Neural cell (in vitro differentiated cells): Measurements from ENCODE around the gene COLEC12.

Source experiments
- MXI1 ChIP-seq: fragments of 450-650 bp; conservative IDR thresholded peaks from 2 replicates; pipeline ENCODE4 v1.6.1; 2014; ENCODE audit warnings: antibody characterized with exemption, mild to moderate bottlenecking; ENCODE audit not compliant: poor library complexity, severe bottlenecking
- TF ChIP-seq, protein P1 (sequence below): fragments of 450-650 bp; IDR thresholded peaks from 2 replicates; pipeline ENCODE4 v1.5.1; 2014; ENCODE audit warnings: antibody characterized with exemption, mild to moderate bottlenecking, moderate library complexity; ENCODE audit not compliant: poor library complexity, severe bottlenecking

DNA sequence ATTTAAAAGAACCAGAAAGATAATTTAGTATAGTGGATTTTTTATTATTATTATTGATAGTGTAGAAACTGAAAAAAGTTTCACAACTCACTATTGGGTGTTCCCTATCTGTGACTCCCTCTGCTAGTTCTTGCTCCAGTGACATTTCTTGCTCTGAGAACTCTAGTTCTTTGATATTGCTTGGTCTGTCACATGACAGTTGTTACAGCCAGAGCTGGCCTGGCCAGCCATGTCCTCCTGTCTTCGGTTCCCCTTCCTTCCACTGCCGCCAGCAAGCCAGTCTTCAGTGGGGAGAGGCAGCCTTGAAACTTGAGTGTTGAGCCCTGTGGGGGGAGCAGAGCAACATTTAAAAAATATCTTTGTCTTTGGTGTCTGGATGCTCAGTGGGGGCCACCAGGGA lies 225.0 kb downstream of the COLEC12 start:
- TF ChIP-seq, protein P1, sequence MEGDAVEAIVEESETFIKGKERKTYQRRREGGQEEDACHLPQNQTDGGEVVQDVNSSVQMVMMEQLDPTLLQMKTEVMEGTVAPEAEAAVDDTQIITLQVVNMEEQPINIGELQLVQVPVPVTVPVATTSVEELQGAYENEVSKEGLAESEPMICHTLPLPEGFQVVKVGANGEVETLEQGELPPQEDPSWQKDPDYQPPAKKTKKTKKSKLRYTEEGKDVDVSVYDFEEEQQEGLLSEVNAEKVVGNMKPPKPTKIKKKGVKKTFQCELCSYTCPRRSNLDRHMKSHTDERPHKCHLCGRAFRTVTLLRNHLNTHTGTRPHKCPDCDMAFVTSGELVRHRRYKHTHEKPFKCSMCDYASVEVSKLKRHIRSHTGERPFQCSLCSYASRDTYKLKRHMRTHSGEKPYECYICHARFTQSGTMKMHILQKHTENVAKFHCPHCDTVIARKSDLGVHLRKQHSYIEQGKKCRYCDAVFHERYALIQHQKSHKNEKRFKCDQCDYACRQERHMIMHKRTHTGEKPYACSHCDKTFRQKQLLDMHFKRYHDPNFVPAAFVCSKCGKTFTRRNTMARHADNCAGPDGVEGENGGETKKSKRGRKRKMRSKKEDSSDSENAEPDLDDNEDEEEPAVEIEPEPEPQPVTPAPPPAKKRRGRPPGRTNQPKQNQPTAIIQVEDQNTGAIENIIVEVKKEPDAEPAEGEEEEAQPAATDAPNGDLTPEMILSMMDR = no peak
- TF ChIP-seq MXI1 = no peak
